Suprapubic skin (tissue), 4 donors: ENCODE data around the gene RELCH.

Source experiments
- EP300 ChIP-seq: sonication (generic); formaldehyde crosslinking; IDR thresholded peaks from one replicate; pipeline ENCODE4 v1.6.1; 2017; ENCODE audit warnings: antibody characterized with exemption
- POLR2A ChIP-seq, 2 donors: fragments of 450-650 bp; IDR thresholded peaks; one replicate each; pipeline ENCODE4 v1.6.1; 2017; ENCODE audit warnings: antibody characterized with exemption in 2 of 2, mild to moderate bottlenecking in 2 of 2, moderate library complexity in 2 of 2
- POLR2AphosphoS5 ChIP-seq, 3 donors: sonication (generic); formaldehyde crosslinking; IDR thresholded peaks; one replicate each; pipeline ENCODE4 v1.6.1; 2017; ENCODE audit warnings: antibody characterized with exemption in 3 of 3
- TF ChIP-seq, protein P1 (sequence below), 2 donors: fragments of 200-600 bp in 1 of 2; fragments of 450-650 bp in 1 of 2; sonication (generic) in 1 of 2; IDR thresholded peaks; one replicate each; pipeline ENCODE4 v1.5.1; 2016 to 2019; ENCODE audit warnings: antibody characterized with exemption in 2 of 2, mild to moderate bottlenecking in 1 of 2, moderate library complexity in 1 of 2

DNA sequence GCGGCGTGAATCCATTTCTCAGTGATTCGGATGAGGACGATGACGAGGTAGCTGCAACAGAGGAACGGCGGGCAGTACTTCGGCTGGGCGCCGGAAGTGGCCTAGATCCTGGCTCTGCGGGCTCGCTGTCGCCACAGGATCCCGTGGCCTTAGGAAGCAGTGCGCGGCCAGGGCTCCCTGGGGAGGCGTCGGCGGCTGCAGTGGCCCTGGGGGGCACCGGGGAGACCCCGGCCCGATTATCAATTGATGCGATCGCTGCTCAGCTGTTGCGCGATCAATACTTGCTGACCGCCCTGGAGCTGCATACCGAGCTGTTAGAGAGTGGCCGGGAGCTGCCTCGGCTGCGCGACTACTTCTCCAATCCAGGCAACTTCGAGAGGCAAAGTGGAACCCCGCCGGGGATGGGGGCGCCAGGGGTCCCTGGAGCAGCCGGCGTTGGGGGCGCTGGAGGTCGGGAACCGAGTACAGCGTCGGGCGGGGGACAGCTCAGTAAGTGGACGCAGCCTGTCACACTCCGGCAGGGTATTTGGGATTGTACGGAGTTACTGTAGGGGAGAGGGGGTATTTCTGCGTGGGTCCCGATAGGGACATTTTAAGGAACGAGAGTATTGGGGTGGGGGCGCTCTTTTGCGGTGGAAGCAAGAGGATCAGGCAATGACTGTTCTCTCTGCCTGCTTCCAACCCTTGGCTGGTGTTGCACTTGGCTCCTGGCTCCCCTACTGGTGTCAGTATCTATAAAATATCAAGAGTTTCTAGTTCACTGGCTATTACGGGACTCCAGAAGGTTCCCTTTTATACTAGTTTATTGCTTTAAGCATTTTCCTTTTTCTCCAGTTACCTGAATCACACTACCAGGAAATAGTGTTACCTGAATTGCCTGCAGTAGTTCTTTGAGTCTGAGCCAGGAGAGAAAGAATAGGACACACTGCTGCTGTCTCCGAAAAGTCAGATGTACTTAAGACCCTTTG, 772 bp downstream of the RELCH start:
- TF ChIP-seq, protein P1, sequence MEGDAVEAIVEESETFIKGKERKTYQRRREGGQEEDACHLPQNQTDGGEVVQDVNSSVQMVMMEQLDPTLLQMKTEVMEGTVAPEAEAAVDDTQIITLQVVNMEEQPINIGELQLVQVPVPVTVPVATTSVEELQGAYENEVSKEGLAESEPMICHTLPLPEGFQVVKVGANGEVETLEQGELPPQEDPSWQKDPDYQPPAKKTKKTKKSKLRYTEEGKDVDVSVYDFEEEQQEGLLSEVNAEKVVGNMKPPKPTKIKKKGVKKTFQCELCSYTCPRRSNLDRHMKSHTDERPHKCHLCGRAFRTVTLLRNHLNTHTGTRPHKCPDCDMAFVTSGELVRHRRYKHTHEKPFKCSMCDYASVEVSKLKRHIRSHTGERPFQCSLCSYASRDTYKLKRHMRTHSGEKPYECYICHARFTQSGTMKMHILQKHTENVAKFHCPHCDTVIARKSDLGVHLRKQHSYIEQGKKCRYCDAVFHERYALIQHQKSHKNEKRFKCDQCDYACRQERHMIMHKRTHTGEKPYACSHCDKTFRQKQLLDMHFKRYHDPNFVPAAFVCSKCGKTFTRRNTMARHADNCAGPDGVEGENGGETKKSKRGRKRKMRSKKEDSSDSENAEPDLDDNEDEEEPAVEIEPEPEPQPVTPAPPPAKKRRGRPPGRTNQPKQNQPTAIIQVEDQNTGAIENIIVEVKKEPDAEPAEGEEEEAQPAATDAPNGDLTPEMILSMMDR (IDR thresholded peaks at IDR 0.05): no peak
- TF ChIP-seq EP300 (no peak), POLR2A (IDR thresholded peaks at IDR 0.05) (no peak), POLR2AphosphoS5 (IDR thresholded peaks at IDR 0.05) (peak in 1 of 3 donors; percentile 1)
